ENCODE measurements around the gene FGD5.

DNA sequence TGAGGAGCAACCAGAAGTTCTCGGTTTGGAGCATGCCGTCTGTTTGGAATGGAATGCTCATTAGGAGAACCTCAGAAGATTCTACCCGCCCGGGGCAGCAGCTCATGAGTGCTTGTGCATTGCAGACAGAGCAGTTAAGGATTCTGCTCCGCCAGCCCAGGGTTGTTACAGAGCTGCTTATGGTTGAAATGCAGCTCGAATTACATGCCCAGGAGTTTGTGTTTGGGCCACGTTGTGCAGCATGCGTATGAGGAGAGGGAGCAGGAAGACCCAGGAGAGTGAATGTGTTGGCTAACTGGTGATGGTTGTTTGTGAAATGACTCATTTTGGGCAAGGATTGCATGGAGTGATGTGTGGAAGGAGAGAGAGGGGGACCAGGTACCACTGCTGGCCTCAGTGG lies 9.0 kb downstream of the FGD5 start:
- TF ChIP-seq REST (IDR thresholded peaks at IDR 0.05; ENCODE audit: insufficient read depth in 1 of 2, low read depth in 2 of 2, low read length in 2 of 2) (no peak), POLR2AphosphoS5 (IDR thresholded peaks at IDR 0.05; ENCODE audit: low read depth, low read length) (no peak), TAF1 (IDR thresholded peaks at IDR 0.05; ENCODE audit: borderline replicate concordance, insufficient read depth, low read length) (no peak), FOXP2 (optimal IDR thresholded peaks at IDR 0.05; ENCODE audit: borderline replicate concordance, extremely low read depth, extremely low read length, insufficient read depth) (no peak)

Data from PFSK-1 (cell line).